ENCODE data around the gene APLNR.

The APLNR gene

GRCh38 chr11:57251491-57252104, 14.5 kb upstream of the APLNR start:
- H3K27ac ChIP-seq (ENCODE audit: low read depth, low read length) = no peak overlapping the region
- H3K9me3 ChIP-seq (ENCODE audit: control insufficient read depth in 1 of 2, low read length in 2 of 2) = no peaks in the 10 kb centered on the region
- no peaks in the 10 kb centered on the region for H3K4me1 ChIP-seq (ENCODE audit: control insufficient read depth in 1 of 2, insufficient read depth in 2 of 2, low read length in 2 of 2)
- H3K9ac ChIP-seq (ENCODE audit: low read depth in 1 of 2, low read length in 2 of 2) = no peak overlapping the region
- H3K4me3 ChIP-seq (ENCODE audit: low read depth in 1 of 2, low read length in 2 of 2) = no peak overlapping the region
- peaks cover 0 to 3% of the 10 kb centered on the region in 2 donors for H3K27me3 ChIP-seq (ENCODE audit: control insufficient read depth in 1 of 2, insufficient read depth in 2 of 2, low read length in 2 of 2)
- H3K36me3 ChIP-seq (ENCODE audit: control insufficient read depth in 1 of 2, insufficient read depth in 2 of 2, low read length in 2 of 2) = no peaks in the 10 kb centered on the region

- Histone ChIP-seq H3K27ac (ENCODE audit: low read depth, low read length) (no peak overlapping the region), H3K9ac (ENCODE audit: low read depth in 1 of 2, low read length in 2 of 2) (no peak overlapping the region), H3K9me3 (ENCODE audit: control insufficient read depth in 1 of 2, low read length in 2 of 2) (no peaks in the 10 kb centered on the region), H3K27me3 (ENCODE audit: control insufficient read depth in 1 of 2, insufficient read depth in 2 of 2, low read length in 2 of 2) (peaks cover 0 to 3% of the 10 kb centered on the region in 2 donors), H3K4me3 (ENCODE audit: low read depth in 1 of 2, low read length in 2 of 2) (no peak overlapping the region), H3K4me1 (ENCODE audit: control insufficient read depth in 1 of 2, insufficient read depth in 2 of 2, low read length in 2 of 2) (no peaks in the 10 kb centered on the region), H3K36me3 (ENCODE audit: control insufficient read depth in 1 of 2, insufficient read depth in 2 of 2, low read length in 2 of 2) (no peaks in the 10 kb centered on the region)
These were observed 14.0 kb upstream of the APLNR start for GRCh38 chr11:57251037-57251436.

GRCh38 chr11:57249384-57250319, 12.6 kb upstream of the APLNR start:
- Histone ChIP-seq H3K9me3 (ENCODE audit: control insufficient read depth in 1 of 2, low read length in 2 of 2) (no peaks in the 10 kb centered on the region), H3K4me1 (ENCODE audit: control insufficient read depth in 1 of 2, insufficient read depth in 2 of 2, low read length in 2 of 2) (no peaks in the 10 kb centered on the region), H3K36me3 (ENCODE audit: control insufficient read depth in 1 of 2, insufficient read depth in 2 of 2, low read length in 2 of 2) (no peaks in the 10 kb centered on the region), H3K27me3 (ENCODE audit: control insufficient read depth in 1 of 2, insufficient read depth in 2 of 2, low read length in 2 of 2) (peaks cover 0 to 3% of the 10 kb centered on the region in 2 donors), H3K9ac (ENCODE audit: low read depth in 1 of 2, low read length in 2 of 2) (no peak overlapping the region), H3K4me3 (ENCODE audit: low read depth in 1 of 2, low read length in 2 of 2) (no peak overlapping the region), H3K27ac (ENCODE audit: low read depth, low read length) (no peak overlapping the region)

- H3K9me3 ChIP-seq (ENCODE audit: control insufficient read depth in 1 of 2, low read length in 2 of 2) = no peaks in the 10 kb centered on the region
- no peak overlapping the region for H3K9ac ChIP-seq (ENCODE audit: low read depth in 1 of 2, low read length in 2 of 2)
These were observed 11.8 kb upstream of the APLNR start for GRCh38 chr11:57248780-57249383.

GRCh38 chr11:57244911-57245310, 7.9 kb upstream of the APLNR start:
- H3K9ac ChIP-seq (ENCODE audit: low read depth in 1 of 2, low read length in 2 of 2) = no peak overlapping the region
- H3K9me3 ChIP-seq (ENCODE audit: control insufficient read depth in 1 of 2, low read length in 2 of 2) = no peaks in the 10 kb centered on the region
- no peaks in the 10 kb centered on the region for H3K36me3 ChIP-seq (ENCODE audit: control insufficient read depth in 1 of 2, insufficient read depth in 2 of 2, low read length in 2 of 2)
- H3K4me3 ChIP-seq (ENCODE audit: low read depth in 1 of 2, low read length in 2 of 2) = no peak overlapping the region
- H3K27me3 ChIP-seq (ENCODE audit: control insufficient read depth in 1 of 2, insufficient read depth in 2 of 2, low read length in 2 of 2) = peaks cover 0 to 4% of the 10 kb centered on the region in 2 donors
- H3K27ac ChIP-seq (ENCODE audit: low read depth, low read length) = no peak overlapping the region
- no peaks in the 10 kb centered on the region for H3K4me1 ChIP-seq (ENCODE audit: control insufficient read depth in 1 of 2, insufficient read depth in 2 of 2, low read length in 2 of 2)

More at GRCh38 chr11:57248780-57249383, 11.8 kb upstream of the APLNR start:
- H3K4me1 ChIP-seq (ENCODE audit: control insufficient read depth in 1 of 2, insufficient read depth in 2 of 2, low read length in 2 of 2) = no peaks in the 10 kb centered on the region
- peaks cover 0 to 3% of the 10 kb centered on the region in 2 donors for H3K27me3 ChIP-seq (ENCODE audit: control insufficient read depth in 1 of 2, insufficient read depth in 2 of 2, low read length in 2 of 2)
- H3K36me3 ChIP-seq (ENCODE audit: control insufficient read depth in 1 of 2, insufficient read depth in 2 of 2, low read length in 2 of 2) = no peaks in the 10 kb centered on the region
- no peak overlapping the region for H3K4me3 ChIP-seq (ENCODE audit: low read depth in 1 of 2, low read length in 2 of 2)
- H3K27ac ChIP-seq (ENCODE audit: low read depth, low read length) = no peak overlapping the region

GRCh38 chr11:57241353-57241972, 4.4 kb upstream of the APLNR start:
- Histone ChIP-seq H3K36me3 (ENCODE audit: control insufficient read depth in 1 of 2, insufficient read depth in 2 of 2, low read length in 2 of 2) (no peaks in the 10 kb centered on the region), H3K9ac (ENCODE audit: low read depth in 1 of 2, low read length in 2 of 2) (no peak overlapping the region), H3K27me3 (ENCODE audit: control insufficient read depth in 1 of 2, insufficient read depth in 2 of 2, low read length in 2 of 2) (peaks cover 0 to 4% of the 10 kb centered on the region in 2 donors), H3K9me3 (ENCODE audit: control insufficient read depth in 1 of 2, low read length in 2 of 2) (no peaks in the 10 kb centered on the region), H3K27ac (ENCODE audit: low read depth, low read length) (no peak overlapping the region), H3K4me3 (ENCODE audit: low read depth in 1 of 2, low read length in 2 of 2) (no peak overlapping the region), H3K4me1 (ENCODE audit: control insufficient read depth in 1 of 2, insufficient read depth in 2 of 2, low read length in 2 of 2) (peaks cover 0 to 4% of the 10 kb centered on the region in 2 donors)

- H3K9me3 ChIP-seq (ENCODE audit: control insufficient read depth in 1 of 2, low read length in 2 of 2) = no peaks in the 10 kb centered on the region
- H3K4me1 ChIP-seq (ENCODE audit: control insufficient read depth in 1 of 2, insufficient read depth in 2 of 2, low read length in 2 of 2) = peaks cover 0 to 4% of the 10 kb centered on the region in 2 donors
- no peaks in the 10 kb centered on the region for H3K36me3 ChIP-seq (ENCODE audit: control insufficient read depth in 1 of 2, insufficient read depth in 2 of 2, low read length in 2 of 2)
- H3K27me3 ChIP-seq (ENCODE audit: control insufficient read depth in 1 of 2, insufficient read depth in 2 of 2, low read length in 2 of 2) = peaks cover 0 to 4% of the 10 kb centered on the region in 2 donors
- H3K27ac ChIP-seq (ENCODE audit: low read depth, low read length) = no peak overlapping the region
- H3K4me3 ChIP-seq (ENCODE audit: low read depth in 1 of 2, low read length in 2 of 2) = no peak overlapping the region
- no peak overlapping the region for H3K9ac ChIP-seq (ENCODE audit: low read depth in 1 of 2, low read length in 2 of 2)
These were observed 3.7 kb upstream of the APLNR start for GRCh38 chr11:57240757-57241156.

GRCh38 chr11:57240007-57240406, 3.0 kb upstream of the APLNR start:
- Histone ChIP-seq H3K9ac (ENCODE audit: low read depth in 1 of 2, low read length in 2 of 2) (no peak overlapping the region), H3K36me3 (ENCODE audit: control insufficient read depth in 1 of 2, insufficient read depth in 2 of 2, low read length in 2 of 2) (no peaks in the 10 kb centered on the region), H3K9me3 (ENCODE audit: control insufficient read depth in 1 of 2, low read length in 2 of 2) (no peaks in the 10 kb centered on the region), H3K4me3 (ENCODE audit: low read depth in 1 of 2, low read length in 2 of 2) (no peak overlapping the region), H3K4me1 (ENCODE audit: control insufficient read depth in 1 of 2, insufficient read depth in 2 of 2, low read length in 2 of 2) (peaks cover 0 to 4% of the 10 kb centered on the region in 2 donors), H3K27ac (ENCODE audit: low read depth, low read length) (no peak overlapping the region), H3K27me3 (ENCODE audit: control insufficient read depth in 1 of 2, insufficient read depth in 2 of 2, low read length in 2 of 2) (peaks cover 0 to 4% of the 10 kb centered on the region in 2 donors)

GRCh38 chr11:57239348-57239747, 2.3 kb upstream of the APLNR start:
- peaks cover 0 to 4% of the 10 kb centered on the region in 2 donors for H3K4me1 ChIP-seq (ENCODE audit: control insufficient read depth in 1 of 2, insufficient read depth in 2 of 2, low read length in 2 of 2)

More at GRCh38 chr11:57239348-57239747, 2.3 kb upstream of the APLNR start:
- Histone ChIP-seq H3K27me3 (ENCODE audit: control insufficient read depth in 1 of 2, insufficient read depth in 2 of 2, low read length in 2 of 2) (peaks cover 0 to 4% of the 10 kb centered on the region in 2 donors), H3K27ac (ENCODE audit: low read depth, low read length) (no peak overlapping the region), H3K9ac (ENCODE audit: low read depth in 1 of 2, low read length in 2 of 2) (no peak overlapping the region), H3K9me3 (ENCODE audit: control insufficient read depth in 1 of 2, low read length in 2 of 2) (no peaks in the 10 kb centered on the region), H3K36me3 (ENCODE audit: control insufficient read depth in 1 of 2, insufficient read depth in 2 of 2, low read length in 2 of 2) (no peaks in the 10 kb centered on the region), H3K4me3 (ENCODE audit: low read depth in 1 of 2, low read length in 2 of 2) (no peak overlapping the region)

All from duodenal mucosa (tissue), 2 donors.